GM12891 (cell line): Measurements from ENCODE around the gene STH.

Experiments used
- DNase-seq: peaks from one replicate; pipeline ENCODE4 v3.0.0; 2011; ENCODE audit warnings: low spot score; ENCODE audit not compliant: insufficient read length
- FAIRE-seq: peaks from 2 replicates; lab custom pipeline; 2011; peaks lifted over from hg19 to GRCh38; lab: Jason Lieb, UNC
- PAX5 ChIP-seq: IDR thresholded peaks from 2 replicates; pipeline ENCODE4 v1.6.1; 2011; ENCODE audit warnings: low read length, moderate library complexity, mild to moderate bottlenecking; ENCODE audit not compliant: insufficient read depth, severe bottlenecking
- POLR2A ChIP-seq: IDR thresholded peaks from 2 replicates; pipeline ENCODE4 v1.6.1; 2011; ENCODE audit warnings: low read depth, low read length, control low read depth
- POLR2AphosphoS5 ChIP-seq: IDR thresholded peaks from 2 replicates; pipeline ENCODE4 v1.6.1; 2011; ENCODE audit warnings: low read depth, low read length, control low read depth
- POU2F2 ChIP-seq: IDR thresholded peaks from 2 replicates; pipeline ENCODE4 v1.6.1; 2011; ENCODE audit warnings: low read depth, mild to moderate bottlenecking, control low read depth, low read length, moderate library complexity
- SPI1 ChIP-seq: IDR thresholded peaks from 2 replicates; pipeline ENCODE4 v1.6.1; 2011; ENCODE audit warnings: low read depth, low read length, control low read depth
- TAF1 ChIP-seq: IDR thresholded peaks from 2 replicates; pipeline ENCODE4 v1.6.1; 2011; ENCODE audit warnings: low read depth, low read length, control low read depth

STH gene

GRCh38 chr17:45993962-45994627, 5.0 kb upstream of the STH start:
- no peak for TF ChIP-seq POLR2A
- no peak for TF ChIP-seq SPI1
- TF ChIP-seq TAF1: no peak
- no peak for FAIRE-seq
- DNase-seq: no peak

DNA sequence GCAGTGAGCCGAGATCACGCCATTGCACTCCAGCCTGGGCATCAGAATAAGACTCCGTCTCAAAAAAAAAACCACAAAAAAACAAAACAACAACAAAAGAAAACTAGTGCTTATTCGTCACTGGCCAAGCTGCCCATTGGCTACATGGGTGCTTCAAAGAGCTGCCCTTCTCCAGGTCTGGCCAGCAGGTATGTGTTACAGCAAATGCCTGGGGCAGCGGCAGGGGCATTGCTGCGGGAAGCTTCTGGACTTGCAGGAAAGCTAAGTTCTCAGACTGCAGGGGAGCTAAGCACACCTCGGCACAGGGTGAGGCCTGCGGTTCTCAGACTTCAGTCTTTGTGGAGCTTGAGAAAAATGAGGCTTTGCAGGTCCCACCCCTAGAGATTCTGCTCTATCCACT, 4.1 kb upstream of the STH start:
- TF ChIP-seq PAX5 (no peak), TAF1 (no peak), POLR2A (no peak), POLR2AphosphoS5 (no peak), SPI1 (no peak), POU2F2 (no peak)
- FAIRE-seq: no peak
- DNase-seq: no peak

DNA sequence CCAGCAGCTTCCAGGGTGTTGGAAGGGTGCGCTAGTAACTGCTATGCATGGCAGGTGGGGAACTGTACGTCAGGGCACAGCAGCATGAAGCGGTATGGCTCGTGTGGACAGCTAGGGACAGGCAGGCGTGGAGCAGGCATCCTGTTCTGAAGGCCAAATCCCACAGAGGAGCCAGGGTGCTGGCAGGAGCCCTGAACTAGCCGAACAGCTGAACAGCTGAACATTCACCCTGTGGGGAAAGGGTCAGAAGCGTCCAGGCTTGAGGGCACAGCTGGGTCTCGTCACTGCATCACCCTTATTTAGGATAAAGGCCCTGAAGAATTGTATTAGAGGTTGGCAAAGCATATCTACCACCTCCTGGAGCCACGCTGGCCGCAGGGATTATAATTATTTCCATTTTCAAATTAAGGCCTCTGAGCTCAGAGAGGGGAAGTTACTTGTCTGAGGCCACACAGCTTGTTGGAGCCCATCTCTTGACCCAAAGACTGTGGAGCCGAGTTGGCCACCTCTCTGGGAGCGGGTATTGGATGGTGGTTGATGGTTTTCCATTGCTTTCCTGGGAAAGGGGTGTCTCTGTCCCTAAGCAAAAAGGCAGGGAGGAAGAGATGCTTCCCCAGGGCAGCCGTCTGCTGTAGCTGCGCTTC, 3.3 kb upstream of the STH start:
- TF ChIP-seq SPI1 (no peak), POLR2AphosphoS5 (no peak), POU2F2 (no peak), POLR2A (no peak), TAF1 (no peak), PAX5 (no peak)
- no peak for FAIRE-seq

GRCh38 chr17:45996282-45996937, 2.6 kb upstream of the STH start:
- FAIRE-seq (no peak), DNase-seq (no peak)
- TF ChIP-seq TAF1 (no peak), POLR2AphosphoS5 (no peak), SPI1 (no peak), POLR2A (no peak), PAX5 (no peak), POU2F2 (no peak)

More for the DNA sequence above, 3.3 kb upstream of the STH start:
- no peak for DNase-seq

DNA sequence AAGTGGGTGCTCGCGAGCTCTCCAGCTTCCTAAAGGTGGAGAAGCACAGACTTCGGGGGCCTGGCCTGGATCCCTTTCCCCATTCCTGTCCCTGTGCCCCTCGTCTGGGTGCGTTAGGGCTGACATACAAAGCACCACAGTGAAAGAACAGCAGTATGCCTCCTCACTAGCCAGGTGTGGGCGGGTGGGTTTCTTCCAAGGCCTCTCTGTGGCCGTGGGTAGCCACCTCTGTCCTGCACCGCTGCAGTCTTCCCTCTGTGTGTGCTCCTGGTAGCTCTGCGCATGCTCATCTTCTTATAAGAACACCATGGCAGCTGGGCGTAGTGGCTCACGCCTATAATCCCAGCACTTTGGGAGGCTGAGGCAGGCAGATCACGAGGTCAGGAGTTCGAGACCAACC, 1.9 kb upstream of the STH start:
- TF ChIP-seq TAF1 (no peak), POU2F2 (no peak)
- no peak for FAIRE-seq

GRCh38 chr17:45997624-45998023, 1.4 kb upstream of the STH start:
- DNase-seq: no peak
- FAIRE-seq: no peak
- no peak for TF ChIP-seq POU2F2
- TF ChIP-seq POLR2AphosphoS5: no peak
- TF ChIP-seq SPI1: no peak
- TF ChIP-seq POLR2A: no peak
- TF ChIP-seq PAX5: no peak
- TF ChIP-seq TAF1: no peak

More for the DNA sequence above, 1.9 kb upstream of the STH start:
- no peak for DNase-seq

- DNase-seq (no peak), FAIRE-seq (no peak)
- TF ChIP-seq PAX5 (no peak), SPI1 (no peak), TAF1 (no peak), POLR2A (no peak), POU2F2 (no peak), POLR2AphosphoS5 (no peak)
Measured at GRCh38 chr17:45999900-46000290, 845 bp downstream of the STH start.

DNA sequence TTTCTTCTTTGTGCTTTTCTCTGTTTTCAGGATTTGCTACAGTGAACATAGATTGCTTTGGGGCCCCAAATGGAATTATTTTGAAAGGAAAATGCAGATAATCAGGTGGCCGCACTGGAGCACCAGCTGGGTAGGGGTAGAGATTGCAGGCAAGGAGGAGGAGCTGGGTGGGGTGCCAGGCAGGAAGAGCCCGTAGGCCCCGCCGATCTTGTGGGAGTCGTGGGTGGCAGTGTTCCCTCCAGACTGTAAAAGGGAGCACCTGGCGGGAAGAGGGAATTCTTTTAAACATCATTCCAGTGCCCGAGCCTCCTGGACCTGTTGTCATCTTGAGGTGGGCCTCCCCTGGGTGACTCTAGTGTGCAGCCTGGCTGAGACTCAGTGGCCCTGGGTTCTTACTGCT, 1.2 kb downstream of the STH start:
- DNase-seq: no peak
- TF ChIP-seq TAF1: no peak
- TF ChIP-seq POLR2A: no peak
- no peak for TF ChIP-seq POLR2AphosphoS5
- TF ChIP-seq POU2F2: no peak
- TF ChIP-seq SPI1: no peak
- no peak for TF ChIP-seq PAX5
- no peak for FAIRE-seq

DNA sequence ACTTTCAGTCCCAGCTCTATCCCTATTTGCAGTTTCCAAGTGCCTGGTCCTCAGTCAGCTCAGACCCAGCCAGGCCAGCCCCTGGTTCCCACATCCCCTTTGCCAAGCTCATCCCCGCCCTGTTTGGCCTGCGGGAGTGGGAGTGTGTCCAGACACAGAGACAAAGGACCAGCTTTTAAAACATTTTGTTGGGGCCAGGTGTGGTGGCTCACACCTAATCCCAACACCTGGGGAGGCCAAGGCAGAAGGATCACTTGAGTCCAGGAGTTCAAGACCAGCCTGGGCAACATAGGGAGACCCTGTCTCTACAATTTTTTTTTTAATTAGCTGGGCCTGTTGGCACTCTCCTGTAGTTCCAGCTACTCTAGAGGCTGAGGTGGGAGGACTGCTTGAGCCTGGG, 1.7 kb downstream of the STH start:
- DNase-seq: no peak
- FAIRE-seq: no peak
- TF ChIP-seq TAF1 (no peak), PAX5 (no peak), POU2F2 (no peak), SPI1 (no peak), POLR2A (no peak), POLR2AphosphoS5 (no peak)
